Measurements from ENCODE around the gene TAOK2.

DNA sequence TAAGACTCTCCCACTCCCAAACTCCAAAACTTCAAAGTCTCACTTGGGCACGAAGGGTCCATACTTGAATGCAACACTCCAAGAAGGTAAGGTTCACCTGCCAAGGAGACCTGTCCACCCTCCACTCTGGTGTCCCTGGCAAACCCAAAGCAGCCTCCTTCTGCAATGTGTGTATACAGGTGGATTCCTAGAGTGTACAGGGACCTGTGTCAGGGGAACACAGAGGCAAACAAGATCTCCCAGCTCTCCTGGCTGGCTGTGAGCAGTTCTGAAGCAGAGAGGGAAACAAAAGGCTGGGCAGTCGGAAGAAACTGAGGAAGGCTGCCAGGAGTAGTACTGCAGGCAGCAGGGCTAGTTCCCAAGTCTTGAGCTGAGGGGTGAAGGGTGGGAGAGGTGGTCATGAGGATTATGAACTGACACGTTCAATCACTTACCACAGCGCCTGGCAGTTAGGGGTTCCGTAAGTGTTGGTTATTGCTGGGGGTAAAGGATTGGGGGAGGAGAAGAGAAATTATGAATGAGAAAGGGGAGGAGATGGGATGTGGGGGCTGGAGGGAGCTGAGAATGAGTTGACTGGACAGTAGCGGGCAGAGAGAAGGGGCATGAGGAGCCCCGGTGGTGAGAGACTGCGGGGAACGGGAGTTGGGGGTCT is 48.4 kb upstream of the TAOK2 start:
- TF ChIP-seq, protein P1, sequence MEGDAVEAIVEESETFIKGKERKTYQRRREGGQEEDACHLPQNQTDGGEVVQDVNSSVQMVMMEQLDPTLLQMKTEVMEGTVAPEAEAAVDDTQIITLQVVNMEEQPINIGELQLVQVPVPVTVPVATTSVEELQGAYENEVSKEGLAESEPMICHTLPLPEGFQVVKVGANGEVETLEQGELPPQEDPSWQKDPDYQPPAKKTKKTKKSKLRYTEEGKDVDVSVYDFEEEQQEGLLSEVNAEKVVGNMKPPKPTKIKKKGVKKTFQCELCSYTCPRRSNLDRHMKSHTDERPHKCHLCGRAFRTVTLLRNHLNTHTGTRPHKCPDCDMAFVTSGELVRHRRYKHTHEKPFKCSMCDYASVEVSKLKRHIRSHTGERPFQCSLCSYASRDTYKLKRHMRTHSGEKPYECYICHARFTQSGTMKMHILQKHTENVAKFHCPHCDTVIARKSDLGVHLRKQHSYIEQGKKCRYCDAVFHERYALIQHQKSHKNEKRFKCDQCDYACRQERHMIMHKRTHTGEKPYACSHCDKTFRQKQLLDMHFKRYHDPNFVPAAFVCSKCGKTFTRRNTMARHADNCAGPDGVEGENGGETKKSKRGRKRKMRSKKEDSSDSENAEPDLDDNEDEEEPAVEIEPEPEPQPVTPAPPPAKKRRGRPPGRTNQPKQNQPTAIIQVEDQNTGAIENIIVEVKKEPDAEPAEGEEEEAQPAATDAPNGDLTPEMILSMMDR (IDR thresholded peaks at IDR 0.05) = no peak
- TF ChIP-seq POLR2A (IDR thresholded peaks at IDR 0.05) = no peak

All from tibial nerve (tissue), 3 donors.